GM19193 (cell line): ENCODE results near the gene SMYD3.

ENCODE experiments used
- POLR2A ChIP-seq: IDR thresholded peaks from 4 replicates; pipeline ENCODE4 v1.6.1; 2011; ENCODE audit not compliant: insufficient read depth, insufficient read length; ENCODE audit errors: extremely low read depth

Gene SMYD3

GRCh38 chr1:245862812-245863540 is 644.1 kb downstream of the SMYD3 start:
- TF ChIP-seq POLR2A = no peak

GRCh38 chr1:245860657-245861544 is 646.2 kb downstream of the SMYD3 start:
- no peak for TF ChIP-seq POLR2A

- no peak for TF ChIP-seq POLR2A
These were observed 647.5 kb downstream of the SMYD3 start for GRCh38 chr1:245859493-245860114.

DNA sequence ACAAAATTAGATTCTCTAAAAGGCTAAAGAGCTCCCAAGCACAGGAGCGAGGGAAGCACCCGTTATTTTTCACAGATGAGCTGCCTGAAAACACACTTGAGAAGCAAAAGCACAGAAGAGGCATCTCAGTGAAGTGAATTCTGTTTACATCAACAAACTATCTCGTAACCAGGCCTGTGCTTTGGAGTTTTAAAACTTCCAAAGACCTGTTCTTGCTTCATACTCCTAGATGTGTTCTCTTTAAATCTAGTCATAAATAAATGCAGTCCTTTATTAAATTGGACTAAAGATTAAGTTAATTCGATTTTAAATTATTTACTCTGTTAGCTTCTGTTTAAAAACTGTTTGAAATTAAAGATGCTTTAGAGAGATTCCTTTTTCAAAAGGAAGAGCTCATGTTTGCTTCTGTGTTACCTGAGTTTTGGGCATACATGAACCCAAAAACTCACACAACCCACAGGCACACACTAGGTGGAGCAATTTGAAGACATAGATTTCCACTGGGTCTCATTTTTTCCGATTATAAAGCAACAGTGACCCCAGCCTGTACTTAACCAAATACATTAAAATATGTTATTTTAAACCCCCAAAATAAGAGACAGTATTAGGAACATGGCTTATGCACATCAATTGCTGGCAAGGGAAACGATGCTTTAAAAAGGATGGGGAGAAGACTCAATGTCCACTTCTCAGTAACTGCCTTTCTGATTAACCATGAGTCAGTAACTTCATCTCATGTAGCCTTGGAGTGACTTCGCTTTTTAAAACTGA is 648.2 kb downstream of the SMYD3 start:
- TF ChIP-seq POLR2A = no peak

DNA sequence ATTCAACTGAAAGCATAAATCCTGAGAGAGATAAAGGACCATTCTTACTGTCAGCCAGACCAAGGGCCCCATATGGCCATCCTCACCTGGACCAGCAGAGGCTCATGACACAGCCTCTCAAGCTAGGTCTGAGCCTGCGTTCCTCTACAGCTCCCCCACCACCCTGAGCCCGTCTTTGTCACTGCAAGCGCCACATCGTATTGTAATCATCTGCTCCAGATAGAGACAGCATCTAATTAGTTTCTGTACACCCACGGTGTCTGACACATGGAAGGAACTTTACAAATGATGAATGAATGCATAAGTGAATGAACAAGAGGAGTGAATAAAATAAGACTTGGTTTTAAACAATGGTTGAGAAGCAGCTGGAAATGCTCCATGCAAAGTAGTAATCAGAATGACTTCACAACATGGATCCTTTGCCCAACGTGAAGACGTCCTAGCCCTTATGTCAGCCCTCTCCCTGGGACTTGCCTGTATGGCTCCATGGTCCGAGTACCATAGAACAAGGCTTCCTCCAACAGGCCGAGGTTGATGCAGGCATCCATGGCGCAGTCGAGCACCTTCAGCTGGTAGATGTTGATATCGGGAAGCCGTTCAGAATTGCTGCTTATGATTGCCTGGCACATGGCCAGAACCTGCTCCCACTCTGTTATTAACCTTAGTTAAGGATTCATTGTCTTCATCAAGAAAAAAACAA is 648.9 kb downstream of the SMYD3 start:
- no peak for TF ChIP-seq POLR2A

GRCh38 chr1:245856944-245857531 is 650.0 kb downstream of the SMYD3 start:
- no peak for TF ChIP-seq POLR2A

DNA sequence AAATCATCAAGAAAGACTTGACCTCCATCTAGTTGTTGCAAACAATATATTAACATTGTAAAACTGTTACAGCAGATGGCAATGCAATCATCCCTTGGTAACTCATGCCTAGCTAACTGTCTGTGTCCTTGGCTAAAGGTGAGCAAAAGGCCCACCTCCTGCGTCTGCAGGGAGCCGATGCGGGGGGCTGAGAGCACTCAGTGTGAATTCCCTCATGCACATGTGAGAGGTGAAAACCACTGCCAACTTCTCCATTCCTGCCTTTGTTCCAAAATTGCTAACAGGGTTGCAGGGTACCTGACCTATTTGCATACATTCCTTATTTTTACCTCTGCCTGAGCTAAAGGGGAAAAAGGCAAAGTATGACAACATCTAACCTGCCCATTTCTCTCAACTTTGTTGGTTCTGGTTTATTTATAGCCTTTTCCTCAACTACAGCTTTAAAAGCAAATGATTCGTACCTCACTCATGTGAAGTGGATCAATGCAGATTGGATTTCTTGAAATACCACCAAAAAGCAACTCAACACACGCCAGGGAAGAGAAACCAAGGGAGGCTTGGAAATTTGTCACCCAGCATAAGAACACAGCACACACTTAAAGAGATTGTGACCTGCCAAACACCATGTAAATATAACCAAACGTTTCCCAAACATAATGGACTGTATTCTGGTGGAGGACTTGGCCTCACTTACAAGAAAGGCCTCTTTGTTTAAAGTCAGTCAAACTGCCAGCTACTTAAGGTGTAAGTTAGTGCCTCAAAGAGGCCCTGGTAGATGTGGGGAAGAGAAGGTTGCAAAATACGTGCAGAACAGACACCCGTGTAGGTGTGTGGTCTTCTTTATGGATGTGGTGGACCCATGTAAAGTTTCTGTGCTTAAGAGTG is 651.0 kb downstream of the SMYD3 start:
- no peak for TF ChIP-seq POLR2A

DNA sequence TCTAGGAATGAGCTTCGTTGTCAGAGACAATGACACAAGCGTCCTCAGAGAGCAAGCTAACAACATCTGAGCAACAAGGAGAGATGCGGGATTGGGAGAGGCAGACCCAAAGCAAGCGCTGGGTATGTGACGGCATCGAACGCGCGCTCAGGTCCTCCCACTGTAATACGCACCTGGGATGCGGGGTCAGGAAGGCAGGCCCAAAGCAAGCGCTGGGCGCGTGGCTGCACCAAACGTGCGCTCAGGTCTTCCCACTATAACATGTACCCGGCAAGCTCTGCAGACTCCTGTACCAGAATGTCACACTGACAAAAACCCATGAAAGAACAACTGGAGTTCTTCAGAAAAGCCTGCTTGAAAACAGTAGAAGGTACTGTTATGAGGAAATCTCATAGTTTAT is 653.8 kb downstream of the SMYD3 start:
- no peak for TF ChIP-seq POLR2A

DNA sequence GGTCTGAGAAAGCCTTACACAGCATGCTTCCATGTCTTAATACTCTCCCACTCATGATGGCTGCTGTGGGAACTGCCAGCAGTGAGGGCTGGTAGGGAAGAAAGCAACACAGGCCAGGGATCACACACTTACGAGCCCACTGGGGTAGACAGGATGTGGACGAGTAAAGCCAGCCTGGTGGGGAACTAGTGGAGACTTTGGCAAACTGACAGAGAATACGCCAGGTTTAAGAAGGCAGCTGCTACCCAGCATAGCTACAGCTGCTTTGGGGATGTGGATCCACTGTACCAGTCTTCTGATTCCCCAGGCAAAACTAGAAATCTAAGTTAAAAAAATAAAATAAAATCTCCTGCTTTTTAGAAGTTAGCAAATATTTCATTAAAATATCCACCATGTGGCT is 664.0 kb downstream of the SMYD3 start:
- TF ChIP-seq POLR2A = no peak

GRCh38 chr1:245842106-245842505 is 665.0 kb downstream of the SMYD3 start:
- no peak for TF ChIP-seq POLR2A

- TF ChIP-seq POLR2A = no peak
These were observed 666.1 kb downstream of the SMYD3 start for GRCh38 chr1:245840971-245841370.

DNA sequence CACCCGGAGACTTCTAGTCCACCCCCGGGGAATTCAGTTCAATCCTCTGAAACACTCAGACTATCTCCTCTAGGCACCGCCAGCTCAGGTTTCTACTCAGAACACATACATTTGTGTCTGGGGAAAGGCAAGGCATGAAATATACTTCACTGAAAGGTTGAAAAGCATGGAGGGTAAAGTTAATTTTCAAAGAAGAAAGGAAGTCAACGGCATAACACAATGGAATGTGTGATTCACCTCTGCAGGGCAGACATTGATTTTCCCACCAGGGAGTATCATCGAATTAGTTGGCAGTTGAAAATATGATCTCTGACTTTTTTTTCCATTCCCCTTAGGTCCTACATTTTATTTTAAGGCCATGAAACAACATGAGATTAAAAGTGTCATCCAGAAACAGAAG is 669.4 kb downstream of the SMYD3 start:
- no peak for TF ChIP-seq POLR2A

- no peak for TF ChIP-seq POLR2A
These were observed 671.7 kb downstream of the SMYD3 start for GRCh38 chr1:245835386-245835785.
